ENCODE data around the gene MTX1. TPM values are rescaled to one million over a fixed set of nuclear protein-coding genes. Genes with fewer than 3 reads are reported as not detected.

The MTX1 gene
- total RNA-seq, 4 donors from 2014 or later = 14.4 to 26.9 (median 24.6) TPM

GRCh38 chr1:155196893-155197638 lies 11.4 kb upstream of the MTX1 start:
- intact Hi-C loops (cut with DNase I; ENCODE audit: low total_unique reads) = no loop called here

GRCh38 chr1:155197901-155198546 lies 10.5 kb upstream of the MTX1 start:
- Histone ChIP-seq H3K27ac (peak overlapping the region; percentile 49 to 72 (median 64)), H3K4me3 (no peak overlapping the region), H3K27me3 (no peaks in the 10 kb centered on the region), H3K9me3 (no peaks in the 10 kb centered on the region), H3K36me3 (no peaks in the 10 kb centered on the region), H3K4me1 (peaks cover 20 to 30% of the 10 kb centered on the region in 2 donors)
- intact Hi-C loops (cut with DNase I; ENCODE audit: low total_unique reads) (no loop called here), in situ Hi-C loops (cut with MboI; ENCODE audit: low sequenced_read_pairs in 4 of 4) (no loop called here)
- TF ChIP-seq POLR2A (IDR thresholded peaks at IDR 0.05) = no peak
- no peak for TF ChIP-seq CTCF (IDR thresholded peaks at IDR 0.05 in 4 of 5, conservative IDR thresholded peaks at IDR 0.05 in 1 of 5)
- DNase-seq (no peak), ATAC-seq (no peak)

More at GRCh38 chr1:155196893-155197638, 11.4 kb upstream of the MTX1 start:
- peaks cover 22 to 32% of the 10 kb centered on the region in 2 donors for H3K4me1 ChIP-seq
- H3K4me3 ChIP-seq = no peak overlapping the region
- no peaks in the 10 kb centered on the region for H3K27me3 ChIP-seq
- DNase-seq = peak; percentile 55 to 84
- H3K9me3 ChIP-seq = no peaks in the 10 kb centered on the region
- TF ChIP-seq POLR2A (IDR thresholded peaks at IDR 0.05) (no peak), CTCF (IDR thresholded peaks at IDR 0.05 in 4 of 5, conservative IDR thresholded peaks at IDR 0.05 in 1 of 5) (no peak)
- in situ Hi-C loops (cut with MboI; ENCODE audit: low sequenced_read_pairs in 4 of 4) = no loop called here
- no peaks in the 10 kb centered on the region for H3K36me3 ChIP-seq
- peak overlapping the region; percentile 49 to 72 (median 64) for H3K27ac ChIP-seq
- ATAC-seq = peak; percentile 61 to 71

GRCh38 chr1:155198547-155198906 lies 10.0 kb upstream of the MTX1 start:
- Histone ChIP-seq H3K36me3 (no peaks in the 10 kb centered on the region), H3K4me3 (no peak overlapping the region), H3K27me3 (no peaks in the 10 kb centered on the region), H3K27ac (no peak overlapping the region), H3K4me1 (peaks cover 17 to 25% of the 10 kb centered on the region in 2 donors), H3K9me3 (no peaks in the 10 kb centered on the region)
- TF ChIP-seq POLR2A (IDR thresholded peaks at IDR 0.05) (no peak), CTCF (IDR thresholded peaks at IDR 0.05 in 4 of 5, conservative IDR thresholded peaks at IDR 0.05 in 1 of 5) (no peak)
- ATAC-seq = no peak
- no peak for DNase-seq
- in situ Hi-C loops (cut with MboI; ENCODE audit: low sequenced_read_pairs in 4 of 4) = no loop called here
- intact Hi-C loops (cut with DNase I; ENCODE audit: low total_unique reads) = no loop called here

- H3K9me3 ChIP-seq = no peaks in the 10 kb centered on the region
- no peak overlapping the region for H3K4me3 ChIP-seq
- TF ChIP-seq CTCF (IDR thresholded peaks at IDR 0.05 in 4 of 5, conservative IDR thresholded peaks at IDR 0.05 in 1 of 5) (no peak), POLR2A (IDR thresholded peaks at IDR 0.05) (no peak)
- H3K27me3 ChIP-seq = no peaks in the 10 kb centered on the region
- H3K36me3 ChIP-seq = no peaks in the 10 kb centered on the region
- intact Hi-C loops (cut with DNase I; ENCODE audit: low total_unique reads) = no loop called here
- DNase-seq = no peak
- peaks cover 10 to 12% of the 10 kb centered on the region in 2 donors for H3K4me1 ChIP-seq
- in situ Hi-C loops (cut with MboI; ENCODE audit: low sequenced_read_pairs in 4 of 4) = no loop called here
- no peak overlapping the region for H3K27ac ChIP-seq
- ATAC-seq = no peak
These were observed 8.7 kb upstream of the MTX1 start for GRCh38 chr1:155199792-155200191.

Measured in gastrocnemius medialis (tissue), 4 donors.